GM18517 (cell line): ENCODE measurements around the gene COMMD2.
A peak's percentile ranks its signal among the peaks of the same experiment; 100 is the strongest.

Source experiments
- ATAC-seq: cut with Tn5 transposase; IDR thresholded peaks from one replicate; pipeline ENCODE4 v1.9.1; 2021; ENCODE audit warnings: mild to moderate bottlenecking, moderate library complexity; ENCODE audit not compliant: unreplicated experiment

COMMD2 gene

GRCh38 chr3:149764302-149764701, 12.0 kb upstream of the COMMD2 start:
- ATAC-seq, result no peak

- ATAC-seq, result no peak
Observed at GRCh38 chr3:149763565-149764195, 11.4 kb upstream of the COMMD2 start.

- no peak for ATAC-seq
Observed at GRCh38 chr3:149753717-149754116, 1.4 kb upstream of the COMMD2 start.

- ATAC-seq, result peak; percentile 4
Observed at GRCh38 chr3:149752788-149753136, 473 bp upstream of the COMMD2 start.

GRCh38 chr3:149751551-149751950, 738 bp downstream of the COMMD2 start:
- ATAC-seq, result no peak

GRCh38 chr3:149744606-149745005, 7.7 kb downstream of the COMMD2 start:
- ATAC-seq, result no peak

- ATAC-seq, result no peak
Observed at GRCh38 chr3:149744151-149744550, 8.1 kb downstream of the COMMD2 start.

GRCh38 chr3:149739396-149739795, 12.9 kb downstream of the COMMD2 start:
- ATAC-seq, result no peak

GRCh38 chr3:149738876-149739275, 13.4 kb downstream of the COMMD2 start:
- ATAC-seq, result no peak

- no peak for ATAC-seq
Observed at GRCh38 chr3:149736953-149737205, 15.4 kb downstream of the COMMD2 start.

- ATAC-seq, result no peak
Observed at GRCh38 chr3:149736175-149736952, 15.9 kb downstream of the COMMD2 start.

GRCh38 chr3:149732234-149732633, 20.1 kb downstream of the COMMD2 start:
- no peak for ATAC-seq

- ATAC-seq, result no peak
Observed at GRCh38 chr3:149727656-149728055, 24.6 kb downstream of the COMMD2 start.

- peak; percentile 72 for ATAC-seq
Observed at GRCh38 chr3:149726716-149727407, 25.4 kb downstream of the COMMD2 start.

- no peak for ATAC-seq
Observed at GRCh38 chr3:149723781-149724180, 28.5 kb downstream of the COMMD2 start.

GRCh38 chr3:149720918-149721317, 31.4 kb downstream of the COMMD2 start:
- ATAC-seq, result no peak

GRCh38 chr3:149717391-149718056, 34.8 kb downstream of the COMMD2 start:
- ATAC-seq, result no peak

- ATAC-seq, result no peak
Observed at GRCh38 chr3:149716984-149717383, 35.3 kb downstream of the COMMD2 start.

GRCh38 chr3:149715247-149715646, 37.0 kb downstream of the COMMD2 start:
- ATAC-seq, result no peak

GRCh38 chr3:149713730-149714654, 38.3 kb downstream of the COMMD2 start:
- ATAC-seq, result no peak

- no peak for ATAC-seq
Observed at GRCh38 chr3:149706905-149707304, 45.4 kb downstream of the COMMD2 start.
